K562 (cell line): ENCODE measurements around the gene MPV17L2. TPM values are rescaled to one million over a fixed set of nuclear protein-coding genes. Genes with fewer than 3 reads are reported as not detected.

Experiments used
- AFF1 ChIP-seq, 2 experiments: fragments of 450-650 bp; IDR thresholded peaks; 2 replicates each; pipeline ENCODE4 v1.6.1; 2018; ENCODE audit warnings: mild to moderate bottlenecking in 2 of 2, low read depth in 1 of 2; ENCODE audit not compliant: partially characterized antibody in 2 of 2
- CBFA2T2 ChIP-seq: fragments of 450-650 bp; conservative IDR thresholded peaks from 2 replicates; pipeline ENCODE4 v1.6.1; 2017; ENCODE audit warnings: mild to moderate bottlenecking
- DEAF1 ChIP-seq: fragments of 450-650 bp; formaldehyde crosslinking; IDR thresholded peaks from 2 replicates; pipeline ENCODE4 v1.4.0; 2020; ENCODE audit warnings: mild to moderate bottlenecking, moderate library complexity
- HES1 ChIP-seq: fragments of 450-650 bp; IDR thresholded peaks from 2 replicates; pipeline ENCODE4 v1.6.1; 2016; ENCODE audit warnings: low read depth, mild to moderate bottlenecking, moderate library complexity
- HMG20A ChIP-seq: fragments of 450-650 bp; formaldehyde crosslinking; conservative IDR thresholded peaks from 2 replicates; pipeline ENCODE4 v1.4.0; 2020; ENCODE audit warnings: mild to moderate bottlenecking, mixed read lengths
- MEF2D ChIP-seq: conservative IDR thresholded peaks from 2 replicates; pipeline ENCODE4 v1.6.1; 2016; ENCODE audit warnings: low read depth, missing genetic modification characterization, missing compliant biosample characterization
- NFIC ChIP-seq: fragments of 450-650 bp; IDR thresholded peaks from 2 replicates; pipeline ENCODE4 v1.6.1; 2017; ENCODE audit warnings: mild to moderate bottlenecking, inconsistent platforms
- SOX6 ChIP-seq: fragments of 450-650 bp; IDR thresholded peaks from 2 replicates; pipeline ENCODE4 v1.6.1; 2014; ENCODE audit warnings: mild to moderate bottlenecking
- TAF1 ChIP-seq: IDR thresholded peaks from 2 replicates; pipeline ENCODE4 v1.6.1; 2011; ENCODE audit warnings: mild to moderate bottlenecking, low read length, moderate library complexity; ENCODE audit not compliant: insufficient read depth, control insufficient read depth, severe bottlenecking; ENCODE audit errors: extremely low read depth
- TARDBP ChIP-seq: fragments of 450-650 bp; IDR thresholded peaks from 2 replicates; pipeline ENCODE4 v1.6.1; 2016
- ZNF316 ChIP-seq: fragments of 450-650 bp; IDR thresholded peaks from 2 replicates; pipeline ENCODE4 v1.6.1; 2016
- ZNF740 ChIP-seq, 3 experiments: fragments of 200-800 bp in 1 of 3; sonication (Bioruptor generic) in 1 of 3; sonication (generic) in 1 of 3; formaldehyde crosslinking in 1 of 3; IDR thresholded peaks; 2 replicates each; pipeline versions ENCODE4 v1.6.1 to v1.8.0; 2016 to 2022; ENCODE audit warnings: mild to moderate bottlenecking in 2 of 3, missing compliant biosample characterization in 2 of 3, missing genetic modification characterization in 2 of 3, missing genetic modification reagents in 1 of 3
- polyA plus RNA-seq, 8 experiments: library from polyadenylated mRNA; depleted of rRNA in 4 of 8; stranded (reverse) in 5 of 8; unstranded in 3 of 8; fragments of >200 nt; fragmentation: Nextera tagmentation in 2 of 8; fragmentation: Illumina TruSeq in 1 of 8; extraction: Ambion mirVana in 2 of 8; extraction: Trizol in 1 of 8; gene quantifications; 2 replicates each; pipeline versions ENCODE4 v1.2.1 to v1.2.3, GENCODE V29; 2011 to 2014; ENCODE audit warnings: inconsistent platforms in 1 of 8, missing spikeins in 1 of 8
- total RNA-seq, 7 experiments: library from RNA; depleted of rRNA in 6 of 7; stranded (reverse); fragments of >200 nt in 6 of 7; fragmentation: Illumina TruSeq in 2 of 7; extraction: Trizol in 2 of 7; gene quantifications; 2 replicates each; pipeline versions ENCODE4 v1.2.1 to v1.2.3, GENCODE V29; 2011 to 2021; ENCODE audit warnings: low replicate concordance in 1 of 7

MPV17L2 gene
- total and polyA plus RNA-seq, 9 of the 15 experiments (the other 6 are each of a cell fraction or from before 2014, with no cell fraction given), result 10.6 to 60.2 (median 28.5) TPM

- no peak for TF ChIP-seq ZNF316
- TF ChIP-seq CBFA2T2, result no peak
- no peak for TF ChIP-seq TARDBP
- no peak for TF ChIP-seq AFF1 (IDR thresholded peaks at IDR 0.05; ENCODE audit: low read depth in 1 of 2, partially characterized antibody in 2 of 2)
- TF ChIP-seq MEF2D, result no peak
- no peak for TF ChIP-seq HMG20A (CRISPR knock-in tag)
- no peak for TF ChIP-seq NFIC
- peak; percentile 53 for TF ChIP-seq TAF1
- TF ChIP-seq ZNF740 (CRISPR knock-in tag; IDR thresholded peaks at IDR 0.05), result peak; percentile 95
- TF ChIP-seq ZNF740 (tag; IDR thresholded peaks at IDR 0.05), result peak in 1 of 2 experiments; percentile 96; a peak in 2 of 4 replicates
- TF ChIP-seq SOX6, result no peak
- no peak for TF ChIP-seq DEAF1
- TF ChIP-seq HES1, result no peak
These were observed 11.6 kb downstream of the MPV17L2 start (continued) for GRCh38 chr19:18204394-18205199.
